Stromal cell of bone marrow (primary cell): Measurements from ENCODE around the gene VSTM2B.

Experiments used
- DNase-seq: peaks from one replicate; pipeline ENCODE4 v3.0.0-alpha.2; 2012; ENCODE audit warnings: low read depth

VSTM2B gene

GRCh38 chr19:29516358-29516725 is 9.5 kb upstream of the VSTM2B start:
- no peak for DNase-seq

- no peak for DNase-seq
These were observed 8.9 kb upstream of the VSTM2B start for GRCh38 chr19:29516821-29517395.

- DNase-seq = no peak
These were observed 8.4 kb upstream of the VSTM2B start for GRCh38 chr19:29517412-29517811.

- no peak for DNase-seq
These were observed 7.8 kb upstream of the VSTM2B start for GRCh38 chr19:29517946-29518345.

GRCh38 chr19:29519146-29519545 is 6.6 kb upstream of the VSTM2B start:
- no peak for DNase-seq

- no peak for DNase-seq
These were observed 5.9 kb upstream of the VSTM2B start for GRCh38 chr19:29519931-29520330.

GRCh38 chr19:29520390-29520789 is 5.4 kb upstream of the VSTM2B start:
- DNase-seq = no peak

- no peak for DNase-seq
These were observed 4.3 kb upstream of the VSTM2B start for GRCh38 chr19:29521291-29522075.

GRCh38 chr19:29523568-29523967 is 2.2 kb upstream of the VSTM2B start:
- DNase-seq = no peak

- no peak for DNase-seq
These were observed 1.4 kb upstream of the VSTM2B start for GRCh38 chr19:29524201-29524911.

- no peak for DNase-seq
These were observed 622 bp upstream of the VSTM2B start for GRCh38 chr19:29524912-29525831.

- DNase-seq = no peak
These were observed 1.1 kb downstream of the VSTM2B start for GRCh38 chr19:29526730-29527499.

GRCh38 chr19:29527500-29528328 is 1.9 kb downstream of the VSTM2B start:
- DNase-seq = no peak

- peak; percentile 18 for DNase-seq
These were observed 2.7 kb downstream of the VSTM2B start for GRCh38 chr19:29528350-29528945.

GRCh38 chr19:29528946-29529645 is 3.3 kb downstream of the VSTM2B start:
- DNase-seq = no peak

- DNase-seq = no peak
These were observed 4.1 kb downstream of the VSTM2B start for GRCh38 chr19:29529646-29530539.

- DNase-seq = no peak
These were observed 5.0 kb downstream of the VSTM2B start for GRCh38 chr19:29530540-29531457.
